H9 (cell line): ENCODE data around the gene KCNJ11. TPM values are rescaled to one million over a fixed set of nuclear protein-coding genes. Genes with fewer than 3 reads are reported as not detected.

Experiments used
- DNase-seq: peaks from one replicate; pipeline ENCODE4 v3.0.0-alpha.2; 2017
- H2AFZ ChIP-seq: one replicate; pipeline ENCODE4 v1.6.1; 2013; ENCODE audit warnings: mild to moderate bottlenecking, low read length, control low read depth, moderate library complexity
- H2AK5ac ChIP-seq: 2 replicates; pipeline ENCODE4 v1.6.1; 2013; ENCODE audit warnings: low read length, control low read depth, mixed read lengths; ENCODE audit not compliant: insufficient read length
- H2BK120ac ChIP-seq: one replicate; pipeline ENCODE4 v1.6.1; 2013; ENCODE audit warnings: low read depth, mild to moderate bottlenecking, low read length, control low read depth, inconsistent platforms; ENCODE audit not compliant: poor library complexity, severe bottlenecking
- H2BK12ac ChIP-seq: 2 replicates; pipeline ENCODE4 v1.6.1; 2013; ENCODE audit warnings: low read length, control low read depth, mixed read lengths, low read depth; ENCODE audit not compliant: insufficient read length
- H2BK15ac ChIP-seq: 2 replicates; pipeline ENCODE4 v1.6.1; 2013; ENCODE audit warnings: low read depth, low read length, control low read depth
- H2BK20ac ChIP-seq: one replicate; pipeline ENCODE4 v1.6.1; 2013; ENCODE audit warnings: low read depth, mild to moderate bottlenecking, low read length, control low read depth, inconsistent platforms; ENCODE audit not compliant: poor library complexity, severe bottlenecking
- H2BK5ac ChIP-seq: 2 replicates; pipeline ENCODE4 v1.6.1; 2013; ENCODE audit warnings: low read length, control low read depth, mixed read lengths; ENCODE audit not compliant: insufficient read length
- H3K14ac ChIP-seq: 2 replicates; pipeline ENCODE4 v1.6.1; 2013; ENCODE audit warnings: low read length, control low read depth; ENCODE audit not compliant: insufficient read depth
- H3K18ac ChIP-seq: 2 replicates; pipeline ENCODE4 v1.6.1; 2013; ENCODE audit warnings: low read depth, mild to moderate bottlenecking, mixed read lengths, low read length, control low read depth; ENCODE audit not compliant: insufficient read length
- H3K23ac ChIP-seq: 2 replicates; pipeline ENCODE4 v1.6.1; 2013; ENCODE audit warnings: low read length, control low read depth, mixed read lengths, low read depth; ENCODE audit not compliant: insufficient read length
- H3K23me2 ChIP-seq: 2 replicates; pipeline ENCODE4 v1.6.1; 2013; ENCODE audit warnings: low read depth, mild to moderate bottlenecking, mixed read lengths, low read length, control low read depth; ENCODE audit not compliant: insufficient read length, poor library complexity, severe bottlenecking
- H3K27ac ChIP-seq: 2 replicates; pipeline ENCODE4 v1.5.1; 2013; ENCODE audit warnings: low read length, control low read depth, mixed read lengths, low read depth; ENCODE audit not compliant: insufficient read length
- H3K27me3 ChIP-seq: 2 replicates; pipeline ENCODE4 v1.6.1; 2013; ENCODE audit warnings: low read length, control low read depth, inconsistent platforms; ENCODE audit not compliant: insufficient read depth
- H3K4ac ChIP-seq: 2 replicates; pipeline ENCODE4 v1.6.1; 2013; ENCODE audit warnings: low read depth, mild to moderate bottlenecking, control low read depth, inconsistent platforms, low read length, moderate library complexity
- H3K4me1 ChIP-seq: 2 replicates; pipeline ENCODE4 v1.6.1; 2013; ENCODE audit warnings: low read length, control low read depth, inconsistent platforms; ENCODE audit not compliant: insufficient read depth
- H3K4me2 ChIP-seq: 2 replicates; pipeline ENCODE4 v1.6.1; 2013; ENCODE audit warnings: low read length, control low read depth, mixed read lengths; ENCODE audit not compliant: insufficient read length, insufficient read depth
- H3K56ac ChIP-seq: 2 replicates; pipeline ENCODE4 v1.6.1; 2013; ENCODE audit warnings: low read depth, mild to moderate bottlenecking, mixed read lengths, low read length, control low read depth; ENCODE audit not compliant: insufficient read length
- H3K79me1 ChIP-seq: 2 replicates; pipeline ENCODE4 v1.6.1; 2013; ENCODE audit warnings: low read depth, mild to moderate bottlenecking, moderate library complexity, low read length, control low read depth, inconsistent platforms; ENCODE audit not compliant: insufficient read depth, poor library complexity, severe bottlenecking
- H3K79me2 ChIP-seq: 2 replicates; pipeline ENCODE4 v1.6.1; 2013; ENCODE audit warnings: low read length, control low read depth, inconsistent platforms; ENCODE audit not compliant: insufficient read depth
- H3K9ac ChIP-seq: 2 replicates; pipeline ENCODE4 v1.6.1; 2013; ENCODE audit warnings: low read length, control low read depth, mixed read lengths; ENCODE audit not compliant: insufficient read length; ENCODE audit errors: extremely low read depth
- H3K9me3 ChIP-seq: one replicate; pipeline ENCODE4 v1.6.1; 2013; ENCODE audit warnings: low read depth, low read length, inconsistent platforms; ENCODE audit not compliant: control insufficient read depth
- H3T11ph ChIP-seq: one replicate; pipeline ENCODE4 v1.6.1; 2013; ENCODE audit warnings: mild to moderate bottlenecking, low read length, control low read depth, inconsistent platforms
- H4K20me1 ChIP-seq: one replicate; pipeline ENCODE4 v1.6.1; 2013; ENCODE audit not compliant: control insufficient read depth, insufficient read length, insufficient read depth
- H4K5ac ChIP-seq: 2 replicates; pipeline ENCODE4 v1.6.1; 2013; ENCODE audit warnings: low read depth, mild to moderate bottlenecking, mixed read lengths, low read length, control low read depth; ENCODE audit not compliant: insufficient read length
- H4K8ac ChIP-seq: replicated peaks from 2 replicates; pipeline ENCODE4 v1.6.1; 2013; ENCODE audit warnings: low read length, control low read depth, mixed read lengths, low read depth; ENCODE audit not compliant: insufficient read length
- H4K91ac ChIP-seq: 2 replicates; pipeline ENCODE4 v1.6.1; 2013; ENCODE audit warnings: low read depth, mild to moderate bottlenecking, moderate library complexity, mixed read lengths, low read length, control low read depth; ENCODE audit not compliant: insufficient read length
- H3K27ac Mint-ChIP-seq, 3 experiments: 2 replicates in 2 of 3; 3 replicates in 1 of 3; pipeline ENCODE4 v1.8.0; 2020 to 2021; ENCODE audit warnings: mixed read lengths in 3 of 3, mild to moderate bottlenecking in 1 of 3, moderate library complexity in 1 of 3
- H3K27me3 Mint-ChIP-seq: 2 replicates; pipeline ENCODE4 v1.8.0; 2021; ENCODE audit warnings: low read depth, mild to moderate bottlenecking, moderate library complexity, mixed read lengths
- H3K36me3 Mint-ChIP-seq, 3 experiments: 2 replicates in 2 of 3; 3 replicates in 1 of 3; pipeline ENCODE4 v1.8.0; 2020 to 2021; ENCODE audit warnings: low read depth in 3 of 3, mixed read lengths in 3 of 3; ENCODE audit not compliant: insufficient read depth in 1 of 3
- H3K4me1 Mint-ChIP-seq, 2 experiments: 2 replicates each; pipeline ENCODE4 v1.8.0; 2020; ENCODE audit warnings: mixed read lengths in 2 of 2
- H3K4me3 Mint-ChIP-seq, 2 experiments: 2 replicates in 1 of 2; 3 replicates in 1 of 2; pipeline ENCODE4 v1.8.0; 2020 to 2021; ENCODE audit warnings: mild to moderate bottlenecking in 2 of 2, mixed read lengths in 2 of 2, moderate library complexity in 1 of 2
- H3K9me3 Mint-ChIP-seq, 2 experiments: 2 replicates in 1 of 2; 3 replicates in 1 of 2; pipeline ENCODE4 v1.8.0; 2020; ENCODE audit warnings: mild to moderate bottlenecking in 2 of 2, mixed read lengths in 2 of 2, moderate library complexity in 1 of 2
- CTCF ChIP-seq: fragments of 200-600 bp; sonication (generic); conservative IDR thresholded peaks from 3 replicates; pipeline ENCODE4 v1.8.0; 2021; ENCODE audit warnings: antibody characterized with exemption, mild to moderate bottlenecking
- WGBS: extraction: QIAGEN DNeasy Blood & Tissue Kit; methylation state at CpG from one replicate; pipeline ENCODE4 v1.1.7; 2013; ENCODE audit warnings: missing lambda C conversion rate, low lambda C conversion rate, mixed read lengths; ENCODE audit not compliant: insufficient read length; ENCODE audit errors: extremely low coverage; 5-methylcytosine and 5-hydroxymethylcytosine counted together
- total RNA-seq: library from RNA; stranded (reverse); gene quantifications from 2 replicates; pipeline ENCODE4 v1.2.1, GENCODE V29; 2021

The KCNJ11 gene
- total RNA-seq, 1 experiment from 2014 or later: 2.3 TPM

- no peak overlapping the region for H3K9ac ChIP-seq
- peaks cover 72% of the 10 kb centered on the region for H3K27me3 Mint-ChIP-seq
These were observed 27.2 kb upstream of the KCNJ11 start for GRCh38 chr11:17415523-17416104.

More at GRCh38 chr11:17415523-17416104, 27.2 kb upstream of the KCNJ11 start:
- no peak overlapping the region for H2AK5ac ChIP-seq
- no peaks in the 10 kb centered on the region for H4K20me1 ChIP-seq
- Mint-ChIP-seq H3K9me3 (peaks cover 0 to 3% of the 10 kb centered on the region in 2 experiments; a peak in 1 of 5 replicates), H3K4me3 (no peak overlapping the region), H3K36me3 (no peaks in the 10 kb centered on the region), H3K4me1 (peaks cover 14 to 28% of the 10 kb centered on the region in 2 experiments), H3K27ac (no peak overlapping the region)
- H3T11ph ChIP-seq: no peak overlapping the region
- no peak overlapping the region for H3K18ac ChIP-seq
- H2BK12ac ChIP-seq: no peak overlapping the region
- no peak overlapping the region for H4K91ac ChIP-seq
- H3K79me2 ChIP-seq: no peaks in the 10 kb centered on the region
- H2BK20ac ChIP-seq: no peak overlapping the region
- TF ChIP-seq CTCF: no peak
- H3K4me1 ChIP-seq: no peaks in the 10 kb centered on the region
- no peak overlapping the region for H2AFZ ChIP-seq
- no peak overlapping the region for H4K5ac ChIP-seq
- DNase-seq: no peak
- H2BK5ac ChIP-seq: no peak overlapping the region
- no peaks in the 10 kb centered on the region for H3K23me2 ChIP-seq
- no peak overlapping the region for H3K27ac ChIP-seq
- H3K9me3 ChIP-seq: no peaks in the 10 kb centered on the region
- no CpG with 5 or more reads among the region's 6 CpGs for WGBS
- H2BK15ac ChIP-seq: no peak overlapping the region
- no peak overlapping the region for H3K4ac ChIP-seq
- H3K27me3 ChIP-seq: no peaks in the 10 kb centered on the region
- no peak overlapping the region for H3K56ac ChIP-seq
- no peak overlapping the region for H3K4me2 ChIP-seq
- H3K14ac ChIP-seq: no peak overlapping the region
- no peak overlapping the region for H4K8ac ChIP-seq
- no peak overlapping the region for H2BK120ac ChIP-seq
- no peak overlapping the region for H3K23ac ChIP-seq
- H3K79me1 ChIP-seq: no peaks in the 10 kb centered on the region
